ENCODE data around the gene HS6ST3. TPM values are rescaled to one million over a fixed set of nuclear protein-coding genes. Genes with fewer than 3 reads are reported as not detected.

Gene HS6ST3
- total RNA-seq, 6 donors from 2014 or later: 0.03 to 1.0 (median 0.22) TPM; not detected in 1

- TF ChIP-seq CTCF (IDR thresholded peaks at IDR 0.05) (no peak), EP300 (IDR thresholded peaks at IDR 0.05) (no peak), POLR2AphosphoS5 (IDR thresholded peaks at IDR 0.05) (no peak), POLR2A (IDR thresholded peaks at IDR 0.05) (no peak)
- H3K27ac ChIP-seq: no peak overlapping the region
- H3K27me3 ChIP-seq: no peaks in the 10 kb centered on the region
- no peak overlapping the region for H3K4me3 ChIP-seq
- DNase-seq (no peak), ATAC-seq (ENCODE audit: low FRiP score in 2 of 2) (no peak)
- H3K36me3 ChIP-seq: no peaks in the 10 kb centered on the region
- H3K9me3 ChIP-seq: no peaks in the 10 kb centered on the region
- WGBS, 2 donors: 18 to 26% methylated on average over 4 of the region's 4 CpGs
- H3K4me1 ChIP-seq: no peaks in the 10 kb centered on the region
These were observed 727.5 kb downstream of the HS6ST3 start for GRCh38 chr13:96817336-96817941.

- Histone ChIP-seq H3K9me3 (no peaks in the 10 kb centered on the region), H3K4me1 (no peaks in the 10 kb centered on the region), H3K27ac (no peak overlapping the region), H3K4me3 (no peak overlapping the region), H3K36me3 (no peaks in the 10 kb centered on the region), H3K27me3 (no peaks in the 10 kb centered on the region)
- TF ChIP-seq EP300 (IDR thresholded peaks at IDR 0.05) (no peak), CTCF (IDR thresholded peaks at IDR 0.05) (no peak), POLR2AphosphoS5 (IDR thresholded peaks at IDR 0.05) (no peak), POLR2A (IDR thresholded peaks at IDR 0.05) (no peak)
- ATAC-seq (ENCODE audit: low FRiP score in 2 of 2): no peak
- WGBS, 2 donors: 90 to 93% methylated on average over 5 of the region's 5 CpGs
- DNase-seq: no peak
These were observed 729.5 kb downstream of the HS6ST3 start for GRCh38 chr13:96819375-96819774.

GRCh38 chr13:96821381-96821780 lies 731.5 kb downstream of the HS6ST3 start:
- ATAC-seq (ENCODE audit: low FRiP score in 2 of 2) (no peak), DNase-seq (no peak)
- H3K4me3 ChIP-seq: no peak overlapping the region
- 73 to 100% methylated on average over 1 of the region's 1 CpG for WGBS, 2 donors
- no peaks in the 10 kb centered on the region for H3K36me3 ChIP-seq
- no peak overlapping the region for H3K27ac ChIP-seq
- no peaks in the 10 kb centered on the region for H3K4me1 ChIP-seq
- no peak for TF ChIP-seq POLR2A (IDR thresholded peaks at IDR 0.05)
- no peak for TF ChIP-seq CTCF (IDR thresholded peaks at IDR 0.05)
- TF ChIP-seq POLR2AphosphoS5 (IDR thresholded peaks at IDR 0.05): no peak
- no peak for TF ChIP-seq EP300 (IDR thresholded peaks at IDR 0.05)
- H3K27me3 ChIP-seq: no peaks in the 10 kb centered on the region
- no peaks in the 10 kb centered on the region for H3K9me3 ChIP-seq

GRCh38 chr13:96821971-96822370 lies 732.1 kb downstream of the HS6ST3 start:
- Histone ChIP-seq H3K4me3 (no peak overlapping the region), H3K27me3 (no peaks in the 10 kb centered on the region), H3K36me3 (no peaks in the 10 kb centered on the region), H3K27ac (no peak overlapping the region), H3K9me3 (no peaks in the 10 kb centered on the region), H3K4me1 (no peaks in the 10 kb centered on the region)
- 80 to 86% methylated on average over 7 to 9 of the region's 9 CpGs for WGBS, 2 donors
- TF ChIP-seq EP300 (IDR thresholded peaks at IDR 0.05): no peak
- TF ChIP-seq POLR2AphosphoS5 (IDR thresholded peaks at IDR 0.05): no peak
- no peak for TF ChIP-seq POLR2A (IDR thresholded peaks at IDR 0.05)
- no peak for TF ChIP-seq CTCF (IDR thresholded peaks at IDR 0.05)
- no peak for ATAC-seq (ENCODE audit: low FRiP score in 2 of 2)
- DNase-seq: no peak

- Histone ChIP-seq H3K4me1 (no peaks in the 10 kb centered on the region), H3K27me3 (no peaks in the 10 kb centered on the region), H3K36me3 (no peaks in the 10 kb centered on the region), H3K27ac (no peak overlapping the region), H3K9me3 (no peaks in the 10 kb centered on the region), H3K4me3 (no peak overlapping the region)
- TF ChIP-seq POLR2AphosphoS5 (IDR thresholded peaks at IDR 0.05): no peak
- peak in 3 of 6 experiments; percentile 27 to 42 (median 38) for TF ChIP-seq CTCF (IDR thresholded peaks at IDR 0.05)
- ATAC-seq (ENCODE audit: low FRiP score in 2 of 2) (peak in 1 of 2 donors; percentile 53), DNase-seq (peak in 1 of 2 donors; percentile 28)
These were observed 733.0 kb downstream of the HS6ST3 start for GRCh38 chr13:96822895-96823294.

All from upper lobe of left lung (tissue), 6 donors.